OCI-LY1 (cell line): Measurements from ENCODE around the gene SHMT1.

Source experiments
- CTCF ChIP-seq: fragments of 200-600 bp; sonication (generic), shearing (Covaris generic); IDR thresholded peaks from 2 replicates; pipeline ENCODE4 v1.5.1; 2017; ENCODE audit warnings: mild to moderate bottlenecking, antibody characterized with exemption, low read length, moderate library complexity, mixed read lengths
- EZH2 ChIP-seq: fragments of 200-600 bp; sonication (generic), shearing (Covaris generic); IDR thresholded peaks from 2 replicates; pipeline ENCODE4 v1.8.0; 2017; ENCODE audit warnings: borderline replicate concordance, mixed run types, mild to moderate bottlenecking, antibody characterized with exemption, low read length, moderate library complexity, mixed read lengths

GRCh38 chr17:18380471-18381157 lies 17.3 kb upstream of the SHMT1 start:
- TF ChIP-seq CTCF (no peak), EZH2 (no peak)
